ENCODE results near the gene ZFYVE9. TPM values are rescaled to one million over a fixed set of nuclear protein-coding genes. Genes with fewer than 3 reads are reported as not detected.

The ZFYVE9 gene
- total and polyA plus RNA-seq, 2 of the 8 experiments (the other 6 are each of a cell fraction or from before 2014, with no cell fraction given), result 5.8 to 26.5 TPM

DNA sequence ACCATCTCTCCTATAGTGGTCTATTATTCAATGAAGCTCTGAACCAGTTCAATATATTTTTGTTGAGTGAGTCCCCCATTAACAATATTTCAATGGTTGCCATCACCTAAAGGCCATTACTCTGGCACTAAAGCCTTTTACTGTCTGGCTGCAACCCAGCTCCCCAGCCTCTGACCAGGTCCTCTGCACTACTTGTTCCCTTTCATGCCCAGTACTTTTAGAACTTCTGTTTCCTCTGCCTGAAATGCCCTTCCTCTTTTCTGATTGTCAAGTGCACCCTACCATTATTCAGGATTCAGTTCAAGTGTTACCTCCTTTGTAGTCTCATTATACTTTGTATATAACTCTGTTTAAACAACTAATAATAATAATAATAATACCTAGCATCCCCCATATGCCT, 30.4 kb upstream of the ZFYVE9 start (continued):
- no peak for TF ChIP-seq HDAC2 (IDR thresholded peaks at IDR 0.05; ENCODE audit: borderline replicate concordance in 1 of 2, low read depth in 2 of 2, low read length in 2 of 2)
- TF ChIP-seq SIX5 (IDR thresholded peaks at IDR 0.05; ENCODE audit: low read depth, low read length), result no peak

Data from H1 (cell line).